ENCODE measurements around the gene ASTN2.

GRCh38 chr9:116604251-116604650 lies 810.6 kb downstream of the ASTN2 start:
- TF ChIP-seq CTCF (conservative IDR thresholded peaks at IDR 0.05) (no peak), ZFX (IDR thresholded peaks at IDR 0.05) (no peak)
